Measurements from ENCODE around the gene ADCYAP1.
A peak's percentile ranks its signal among the peaks of the same experiment; 100 is the strongest.

ADCYAP1 gene

GRCh38 chr18:901761-902160 is 2.9 kb upstream of the ADCYAP1 start:
- H3K9me3 ChIP-seq (ENCODE audit: control insufficient read depth, insufficient read depth, low read length) = peaks cover 5% of the 10 kb centered on the region; the same call in 1 of the 2 replicates
- no peak overlapping the region for H3K27ac ChIP-seq (ENCODE audit: low read depth, low read length)
- H3K4me3 ChIP-seq (ENCODE audit: low read length) = no peak overlapping the region
- H3K4me1 ChIP-seq (ENCODE audit: control insufficient read depth, low read length) = no peaks in the 10 kb centered on the region
- no peaks in the 10 kb centered on the region for H3K79me2 ChIP-seq (ENCODE audit: control insufficient read depth, low read length)
- H3K4me2 ChIP-seq (ENCODE audit: low read length) = no peak overlapping the region
- no peak for TF ChIP-seq CTCF (IDR thresholded peaks at IDR 0.05; ENCODE audit: low read depth, low read length, poor library complexity, severe bottlenecking)
- no peak for TF ChIP-seq EZH2phosphoT487 (IDR thresholded peaks at IDR 0.05; ENCODE audit: borderline replicate concordance, low read length)
- H4K20me1 ChIP-seq (ENCODE audit: control insufficient read depth, insufficient read depth, low read depth, low read length) = no peaks in the 10 kb centered on the region
- no peaks in the 10 kb centered on the region for H3K27me3 ChIP-seq (ENCODE audit: control insufficient read depth, low read length)
- no peaks in the 10 kb centered on the region for H3F3A ChIP-seq (ENCODE audit: control insufficient read depth, insufficient read depth)
- H3K36me3 ChIP-seq (ENCODE audit: control insufficient read depth, low read length) = no peaks in the 10 kb centered on the region
- H3K9me2 ChIP-seq (replicated peaks; ENCODE audit: control insufficient read depth, low read length) = no peaks in the 10 kb centered on the region

GRCh38 chr18:902229-902628 is 2.4 kb upstream of the ADCYAP1 start:
- Histone ChIP-seq H3K27ac (ENCODE audit: low read depth, low read length) (no peak overlapping the region), H3K27me3 (ENCODE audit: control insufficient read depth, low read length) (no peaks in the 10 kb centered on the region), H3K4me2 (ENCODE audit: low read length) (no peak overlapping the region), H3K9me2 (replicated peaks; ENCODE audit: control insufficient read depth, low read length) (no peaks in the 10 kb centered on the region), H3K4me3 (ENCODE audit: low read length) (no peak overlapping the region), H3K36me3 (ENCODE audit: control insufficient read depth, low read length) (no peaks in the 10 kb centered on the region), H3F3A (ENCODE audit: control insufficient read depth, insufficient read depth) (no peaks in the 10 kb centered on the region), H3K4me1 (ENCODE audit: control insufficient read depth, low read length) (no peaks in the 10 kb centered on the region), H4K20me1 (ENCODE audit: control insufficient read depth, insufficient read depth, low read depth, low read length) (no peaks in the 10 kb centered on the region), H3K79me2 (ENCODE audit: control insufficient read depth, low read length) (no peaks in the 10 kb centered on the region), H3K9me3 (ENCODE audit: control insufficient read depth, insufficient read depth, low read length) (peaks cover 8% of the 10 kb centered on the region; the same call in 1 of the 2 replicates)
- no peak for TF ChIP-seq EZH2phosphoT487 (IDR thresholded peaks at IDR 0.05; ENCODE audit: borderline replicate concordance, low read length)
- TF ChIP-seq CTCF (IDR thresholded peaks at IDR 0.05; ENCODE audit: low read depth, low read length, poor library complexity, severe bottlenecking) = peak; percentile 10

- H3K27ac ChIP-seq (ENCODE audit: low read depth, low read length) = no peak overlapping the region
- H3K27me3 ChIP-seq (ENCODE audit: control insufficient read depth, low read length) = no peaks in the 10 kb centered on the region
- no peak for TF ChIP-seq EZH2phosphoT487 (IDR thresholded peaks at IDR 0.05; ENCODE audit: borderline replicate concordance, low read length)
- TF ChIP-seq CTCF (IDR thresholded peaks at IDR 0.05; ENCODE audit: low read depth, low read length, poor library complexity, severe bottlenecking) = no peak
Measured at GRCh38 chr18:903701-904100, 970 bp upstream of the ADCYAP1 start.

More at GRCh38 chr18:903701-904100, 970 bp upstream of the ADCYAP1 start:
- Histone ChIP-seq H3K4me1 (ENCODE audit: control insufficient read depth, low read length) (no peaks in the 10 kb centered on the region), H3K9me3 (ENCODE audit: control insufficient read depth, insufficient read depth, low read length) (peaks cover 13% of the 10 kb centered on the region; the same call in 1 of the 2 replicates), H3K4me2 (ENCODE audit: low read length) (no peak overlapping the region), H3K79me2 (ENCODE audit: control insufficient read depth, low read length) (no peaks in the 10 kb centered on the region), H3K9me2 (replicated peaks; ENCODE audit: control insufficient read depth, low read length) (no peaks in the 10 kb centered on the region), H3F3A (ENCODE audit: control insufficient read depth, insufficient read depth) (no peaks in the 10 kb centered on the region), H3K36me3 (ENCODE audit: control insufficient read depth, low read length) (no peaks in the 10 kb centered on the region), H3K4me3 (ENCODE audit: low read length) (no peak overlapping the region), H4K20me1 (ENCODE audit: control insufficient read depth, insufficient read depth, low read depth, low read length) (no peaks in the 10 kb centered on the region)
